ENCODE data around the gene CD247.

The CD247 gene

DNA sequence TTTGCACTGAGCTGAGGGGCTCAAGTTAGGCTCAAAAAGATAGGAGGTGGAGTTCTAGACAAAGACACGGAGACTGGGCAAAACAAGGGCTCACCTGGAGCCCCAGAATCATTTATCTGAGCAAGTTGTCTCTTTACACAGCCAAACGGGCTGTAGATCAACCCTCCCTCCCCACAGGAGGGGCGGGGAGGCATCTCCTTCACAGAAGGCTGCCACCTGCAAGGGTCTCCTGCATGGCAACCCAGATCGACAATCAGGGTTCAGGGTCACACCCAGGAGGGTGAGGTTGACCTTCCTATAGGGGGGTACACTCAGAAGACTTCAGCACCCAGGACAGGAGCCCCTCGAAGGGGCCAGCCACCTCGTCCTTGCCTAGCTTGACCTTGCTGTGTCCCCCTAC, 84.0 kb downstream of the CD247 start:
- DNase-seq, result no peak

DNA sequence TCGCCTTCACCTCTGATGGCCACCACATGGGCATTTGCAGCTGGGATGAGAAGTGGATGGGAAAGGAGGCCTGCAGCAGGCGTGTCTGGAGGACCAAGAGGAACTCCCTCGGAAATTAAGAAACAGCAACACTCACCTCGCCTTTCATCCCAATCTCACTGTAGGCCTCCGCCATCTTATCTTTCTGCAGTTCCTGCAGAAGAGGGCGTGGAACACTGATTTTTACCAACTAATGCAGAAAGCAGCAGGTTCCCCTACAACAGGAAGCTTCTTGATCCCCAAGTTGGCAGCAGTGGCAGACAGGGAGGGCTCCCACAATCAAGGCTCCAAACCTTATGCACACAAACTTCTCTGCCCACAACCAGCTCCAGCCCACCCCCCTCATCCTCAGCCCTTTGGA, 84.4 kb downstream of the CD247 start:
- no peak for DNase-seq

DNA sequence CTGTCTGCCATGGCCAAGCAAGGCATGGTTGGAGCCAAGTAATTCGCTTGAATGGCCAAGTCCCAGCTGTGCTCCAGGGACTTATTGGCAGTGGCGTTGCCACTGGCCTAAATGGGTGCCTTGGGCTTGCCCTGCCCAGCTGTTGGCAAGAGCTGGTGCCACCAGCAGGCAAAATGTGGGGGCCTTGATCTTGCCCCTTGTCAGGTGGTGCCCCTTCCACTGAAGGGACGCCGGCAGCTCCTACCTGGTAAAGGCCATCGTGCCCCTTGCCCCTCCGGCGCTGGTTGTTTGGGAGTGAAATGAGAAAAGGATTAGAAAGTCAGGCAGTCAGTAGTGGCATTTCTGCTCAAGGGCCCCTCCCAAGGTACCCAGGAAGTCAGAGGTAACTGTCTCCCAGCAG, 85.5 kb downstream of the CD247 start:
- no peak for DNase-seq

DNA sequence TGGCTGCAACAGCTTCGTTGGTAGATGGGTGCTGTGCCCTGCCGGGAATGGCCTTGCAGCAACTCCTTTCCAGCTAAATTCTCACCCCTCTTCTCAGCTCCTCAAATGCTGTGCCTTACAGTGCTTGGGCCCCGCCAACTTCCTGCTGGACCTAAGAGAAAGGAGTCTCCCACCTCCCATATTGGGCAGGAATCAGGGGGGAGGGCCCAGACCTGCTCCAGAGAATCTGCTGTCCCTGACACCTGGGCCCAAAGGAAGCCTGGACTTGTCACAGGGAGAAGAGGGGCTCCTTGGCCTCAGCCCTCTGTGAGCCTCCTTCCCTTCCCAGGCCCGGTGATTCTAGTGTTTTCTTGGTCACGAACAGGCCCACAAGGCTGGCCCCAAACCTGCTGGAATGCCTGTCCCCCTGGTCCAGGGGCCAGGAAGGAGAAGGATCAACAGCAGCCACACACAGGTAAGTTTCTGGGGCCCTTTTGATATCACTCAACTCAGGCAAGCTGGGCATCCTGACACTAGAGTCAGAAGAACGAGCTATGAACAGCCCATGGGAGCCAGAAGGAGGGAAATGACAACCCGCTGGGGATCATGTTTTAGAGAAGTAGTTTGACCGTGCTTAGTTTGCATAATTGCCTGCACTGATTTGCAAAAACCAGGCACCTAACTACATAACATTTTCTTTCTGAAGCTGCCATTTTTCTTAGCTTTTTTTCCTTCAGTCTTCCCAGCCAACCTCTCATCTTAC, 86.2 kb downstream of the CD247 start:
- no peak for DNase-seq

DNA sequence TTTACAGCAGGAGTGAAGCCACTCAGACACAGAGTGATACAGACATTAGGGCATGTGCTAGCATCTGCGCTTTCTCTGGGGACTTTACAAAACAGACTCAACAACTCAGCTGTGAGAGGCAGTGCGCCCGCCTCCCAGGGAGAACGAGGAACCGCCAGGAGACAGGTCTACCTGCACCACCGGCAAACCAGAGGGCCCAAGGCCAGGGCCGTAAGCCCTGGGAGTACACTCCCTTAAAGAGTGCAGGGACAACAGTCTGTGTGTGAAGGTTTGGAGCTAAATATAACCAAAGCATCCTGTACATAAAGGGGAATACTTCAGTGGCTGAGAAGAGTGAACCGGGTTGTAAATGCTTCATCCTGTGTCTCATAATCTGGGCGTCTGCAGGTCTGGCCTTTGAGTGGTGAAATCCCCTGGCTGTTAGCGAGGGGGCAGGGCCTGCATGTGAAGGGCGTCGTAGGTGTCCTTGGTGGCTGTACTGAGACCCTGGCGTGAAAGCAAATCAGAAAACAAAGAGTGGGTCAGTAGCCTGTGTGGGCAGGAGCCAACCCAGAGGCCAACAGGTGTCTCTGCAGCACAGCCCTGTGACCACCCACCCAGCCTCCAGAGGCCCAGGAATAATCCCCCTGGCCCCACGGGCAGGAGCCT, 86.9 kb downstream of the CD247 start:
- DNase-seq, result no peak

DNA sequence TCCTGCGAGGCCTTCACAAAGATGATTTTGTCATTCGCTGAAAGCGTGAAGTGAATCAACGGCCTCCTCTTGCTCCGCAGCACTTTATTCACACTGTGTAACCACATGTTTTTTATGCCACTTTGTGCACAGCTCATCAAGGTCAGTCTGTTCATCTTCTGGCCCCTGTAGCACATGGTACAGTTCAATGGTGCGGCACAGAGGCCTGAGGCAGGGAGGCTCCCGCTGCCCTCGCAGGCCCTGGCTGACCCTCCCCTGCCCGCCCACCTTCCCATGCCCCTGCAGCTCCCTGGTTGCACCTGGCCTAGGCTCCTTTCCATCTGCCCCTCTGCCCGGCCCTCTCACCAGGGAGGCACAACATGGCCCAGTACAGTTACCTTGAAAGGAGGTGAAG, 87.5 kb downstream of the CD247 start:
- DNase-seq, result no peak

DNA sequence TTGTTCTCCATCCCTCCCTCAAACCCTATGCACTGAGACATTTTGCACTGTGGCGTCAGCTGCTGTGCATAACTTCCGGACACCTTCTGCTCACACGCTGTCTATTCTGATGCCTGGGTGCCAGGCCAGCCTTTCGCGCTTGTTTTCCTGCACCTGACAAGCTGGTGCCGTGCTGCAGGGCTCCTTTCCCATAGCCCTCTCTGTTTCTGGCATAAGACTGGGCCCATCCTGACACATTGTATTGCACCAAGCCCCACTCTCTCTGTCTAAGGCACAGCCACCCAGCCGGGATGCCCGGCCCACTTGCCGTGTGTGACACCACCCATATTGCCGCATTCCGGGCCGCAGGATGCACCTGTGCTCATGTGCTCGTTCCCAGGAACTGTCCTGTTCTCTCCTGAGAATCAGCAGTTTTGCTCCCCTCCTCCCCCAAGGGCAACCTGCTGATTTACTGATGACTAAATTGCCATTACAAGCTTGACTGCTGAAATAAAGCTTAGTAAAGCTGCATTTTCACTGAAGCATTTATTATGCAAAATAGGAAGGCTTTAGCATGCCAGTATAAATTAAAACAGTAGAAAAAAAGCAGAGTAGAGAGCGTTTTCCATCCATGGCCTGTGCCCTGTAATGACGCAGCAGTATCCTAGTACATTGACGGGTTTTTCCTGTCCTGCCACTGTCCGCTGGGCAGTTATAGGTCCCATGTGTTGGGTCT, 88.0 kb downstream of the CD247 start:
- peak; percentile 37 for DNase-seq

DNA sequence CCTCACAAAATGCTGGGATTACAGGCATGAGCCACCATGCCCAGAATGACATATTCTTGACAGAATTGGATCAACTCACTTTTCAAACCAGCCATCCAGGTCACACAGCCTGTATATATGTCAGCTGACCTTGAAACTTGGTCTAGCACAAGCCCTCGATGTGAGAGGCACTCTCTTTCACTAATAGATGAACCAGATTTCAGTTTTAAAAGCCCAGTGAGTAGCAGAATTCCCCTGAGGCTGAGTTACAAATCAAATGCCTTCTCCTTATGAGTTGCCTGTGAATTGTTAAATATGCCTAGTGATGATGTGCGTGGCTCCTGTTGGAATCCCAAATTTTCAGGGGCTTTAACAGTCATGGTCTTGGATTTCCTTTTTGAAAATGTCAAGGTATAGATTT, 88.7 kb downstream of the CD247 start:
- DNase-seq, result no peak

DNA sequence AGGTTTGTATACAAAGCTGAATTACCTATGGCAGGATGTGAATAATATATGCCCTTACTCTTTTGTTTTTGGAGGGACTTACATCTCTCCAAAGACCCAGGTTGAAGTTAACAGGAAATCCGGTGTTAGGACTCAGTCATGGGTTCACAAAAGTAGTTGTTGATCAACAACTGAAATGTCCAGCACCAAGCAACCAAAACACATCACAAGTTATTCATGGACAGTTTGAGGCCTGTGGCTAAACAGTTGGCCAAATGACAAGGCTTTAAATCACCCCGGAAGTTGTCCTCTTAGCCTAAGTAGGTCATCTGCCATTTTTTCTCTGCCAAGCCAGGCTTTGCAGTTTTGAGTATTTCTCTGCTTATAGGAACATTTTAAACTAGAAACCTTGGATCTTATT, 89.9 kb downstream of the CD247 start:
- no peak for DNase-seq

DNA sequence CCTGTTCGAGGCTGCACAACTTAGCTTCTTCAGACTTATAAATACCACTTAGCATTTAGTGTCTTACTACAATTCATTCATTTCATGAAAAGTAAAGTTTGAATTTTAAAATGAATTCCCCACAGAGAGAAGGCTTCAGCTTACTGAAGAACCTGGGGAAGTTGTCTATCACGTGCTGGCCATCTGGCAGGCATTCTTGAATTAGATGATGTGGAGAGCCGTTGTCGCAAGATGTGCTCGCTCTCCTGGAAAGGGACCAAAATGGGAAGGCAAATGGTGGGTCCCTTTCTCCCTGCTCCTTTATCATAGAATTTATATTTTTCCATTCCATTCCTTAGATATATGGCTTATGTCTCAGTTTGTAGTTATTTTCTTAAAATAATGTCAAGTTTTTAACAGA, 90.5 kb downstream of the CD247 start:
- DNase-seq, result no peak

DNA sequence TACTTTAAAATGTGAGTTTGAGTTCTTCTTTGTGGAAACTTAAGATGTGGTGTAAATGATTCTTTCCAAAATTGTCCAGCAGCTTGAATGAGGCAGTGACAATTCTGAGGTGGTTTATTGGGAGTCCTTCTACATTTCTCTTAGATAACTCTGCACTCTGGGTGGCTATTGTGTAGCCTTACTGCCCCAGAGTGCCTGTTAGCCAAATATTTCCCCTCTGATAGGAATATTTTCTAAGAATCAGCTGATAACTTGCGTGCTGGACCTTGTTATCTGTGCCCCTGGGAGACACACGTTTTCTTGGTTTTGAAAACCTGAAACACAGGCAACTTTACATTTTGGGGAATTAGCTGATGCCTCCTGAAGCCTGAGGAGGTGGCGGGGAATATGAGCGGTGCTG, 91.6 kb downstream of the CD247 start:
- no peak for DNase-seq

DNA sequence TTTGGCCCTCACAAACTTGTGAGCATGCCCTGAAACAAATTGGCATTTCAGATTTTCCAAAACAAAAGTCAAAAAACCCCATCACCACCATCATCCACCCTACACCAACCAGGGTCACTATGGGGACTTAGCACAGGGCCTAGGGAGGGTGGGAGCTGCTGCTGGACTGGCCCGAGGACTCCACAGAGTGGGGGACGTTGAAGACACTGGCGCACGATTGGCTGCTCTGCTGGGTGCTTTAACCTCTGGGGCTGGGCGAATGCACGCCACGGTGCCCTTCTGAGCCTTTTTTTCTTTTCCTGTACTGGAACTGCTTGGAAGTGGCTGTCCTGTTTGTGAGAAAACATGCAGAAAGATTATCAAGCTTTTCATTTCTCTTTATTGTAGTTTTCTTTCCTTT, 92.8 kb downstream of the CD247 start:
- no peak for DNase-seq

DNA sequence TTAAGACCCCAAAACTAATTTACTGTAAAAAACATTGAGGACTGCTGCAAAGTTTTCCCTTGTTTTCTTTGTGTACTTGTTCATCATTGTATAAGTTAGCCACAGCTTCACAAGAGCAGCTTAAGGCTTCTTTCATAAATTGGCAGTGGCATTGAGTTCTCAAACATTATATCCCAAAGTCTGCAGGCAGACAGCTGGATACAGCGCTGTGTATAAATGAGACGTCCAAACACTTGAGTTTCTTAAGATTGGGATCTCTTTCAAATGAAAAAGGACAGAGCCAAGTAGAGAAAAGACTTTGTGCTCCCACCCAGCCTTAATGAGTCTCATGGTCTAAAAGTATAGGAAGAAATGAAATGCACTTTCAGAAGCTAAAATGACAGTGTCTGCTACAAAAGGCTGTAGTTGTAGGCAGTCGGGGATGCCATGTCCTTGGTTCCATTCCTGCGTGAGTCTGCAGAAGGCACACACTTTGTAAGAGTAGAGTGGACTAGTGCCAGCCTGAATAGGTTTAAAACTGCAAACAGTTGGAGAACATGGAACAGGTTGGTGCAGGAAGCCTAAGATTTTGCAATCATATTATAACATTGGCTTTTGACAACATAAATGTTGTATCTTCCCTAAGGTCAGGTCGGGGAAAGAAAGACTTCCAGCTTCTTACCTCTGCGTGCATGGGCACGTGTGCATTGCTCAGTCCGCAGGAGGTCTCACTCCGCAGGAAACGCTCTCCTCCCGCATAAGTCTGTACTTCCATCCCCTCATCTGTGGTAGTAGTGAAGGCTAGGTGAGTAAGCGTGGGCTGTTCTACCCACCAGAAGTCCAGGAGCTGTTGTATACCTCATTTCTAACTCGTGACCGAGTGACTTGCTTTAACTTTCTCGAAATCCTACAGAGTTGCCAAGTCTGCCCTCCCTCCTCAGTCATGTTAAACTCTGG, 94.4 kb downstream of the CD247 start:
- DNase-seq, result no peak

DNA sequence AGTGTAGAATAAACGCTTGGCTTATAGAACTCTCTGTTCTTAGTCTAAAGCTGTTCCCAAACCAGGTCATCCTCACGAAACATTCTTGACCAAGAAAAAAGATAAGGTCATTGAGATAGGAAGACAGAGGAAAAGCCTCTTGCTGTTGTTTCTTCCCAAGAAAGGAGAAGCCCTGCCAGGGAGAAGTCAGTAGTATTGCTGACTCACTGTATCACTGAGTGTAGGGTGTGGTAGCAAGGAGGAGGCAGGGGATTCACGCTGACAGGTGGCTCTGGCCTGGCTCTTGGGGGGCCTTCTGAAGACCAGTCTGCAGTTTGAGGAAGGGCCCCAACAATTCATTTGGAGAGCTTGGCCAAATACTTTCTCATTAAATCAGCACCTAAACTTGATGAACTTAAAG, 97.8 kb downstream of the CD247 start:
- no peak for DNase-seq

DNA sequence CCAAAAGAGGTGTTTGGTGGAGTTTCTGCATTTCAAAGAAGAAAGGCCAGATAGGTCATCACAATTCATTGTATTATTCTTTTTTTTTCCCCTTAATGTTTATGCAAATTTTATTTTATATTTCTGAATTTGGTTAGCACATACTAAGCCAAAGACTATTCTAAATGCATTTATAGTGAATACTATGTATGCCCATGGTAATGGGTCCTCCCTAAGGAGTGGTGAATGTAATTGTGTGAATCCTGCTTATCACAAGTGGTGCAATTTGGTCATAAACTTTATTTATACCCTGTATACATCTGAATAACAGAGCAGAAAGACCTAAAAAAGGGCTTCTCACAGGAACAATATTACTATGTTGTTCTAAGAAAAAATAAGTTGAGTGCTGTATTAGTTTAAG, 99.1 kb downstream of the CD247 start:
- DNase-seq, result no peak

DNA sequence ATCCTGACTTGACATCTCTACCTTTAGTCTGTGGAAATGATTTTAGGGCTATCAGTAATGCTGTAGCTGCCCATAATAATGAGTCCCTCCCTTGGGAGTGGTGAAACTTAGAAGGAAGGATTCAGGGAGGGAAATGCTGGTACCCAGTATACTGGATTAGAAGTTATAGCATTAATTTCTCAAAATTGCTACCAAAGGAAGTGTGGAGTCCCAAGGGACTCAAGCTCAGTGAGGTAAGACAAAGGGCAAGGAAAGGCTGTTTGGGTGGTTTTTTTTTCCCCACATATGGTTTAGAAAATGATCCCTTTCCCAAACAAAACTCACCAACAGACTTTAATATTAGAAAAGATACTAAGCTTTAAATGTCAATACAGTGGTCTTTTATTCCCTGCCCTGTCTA, 99.9 kb downstream of the CD247 start:
- no peak for DNase-seq

DNA sequence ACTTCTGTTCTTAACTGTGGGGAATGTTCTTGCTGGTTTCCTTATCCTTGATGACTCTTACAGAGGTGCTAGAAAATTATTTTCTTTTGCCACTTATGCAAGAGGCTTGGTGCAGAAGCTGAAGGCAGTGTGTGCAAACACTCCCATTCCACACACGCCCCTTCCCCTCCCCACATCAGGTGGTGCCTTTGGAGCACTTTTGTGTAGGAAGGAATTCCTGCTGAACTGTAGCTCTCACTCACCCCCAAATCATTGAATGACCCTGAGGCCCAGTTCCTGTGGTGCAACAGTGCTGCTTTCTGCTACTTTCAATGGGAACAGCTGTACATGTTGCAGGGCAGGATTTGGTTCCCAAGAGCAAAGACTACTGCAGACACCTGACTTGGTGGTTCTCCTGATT, 101.8 kb downstream of the CD247 start:
- DNase-seq, result no peak

DNA sequence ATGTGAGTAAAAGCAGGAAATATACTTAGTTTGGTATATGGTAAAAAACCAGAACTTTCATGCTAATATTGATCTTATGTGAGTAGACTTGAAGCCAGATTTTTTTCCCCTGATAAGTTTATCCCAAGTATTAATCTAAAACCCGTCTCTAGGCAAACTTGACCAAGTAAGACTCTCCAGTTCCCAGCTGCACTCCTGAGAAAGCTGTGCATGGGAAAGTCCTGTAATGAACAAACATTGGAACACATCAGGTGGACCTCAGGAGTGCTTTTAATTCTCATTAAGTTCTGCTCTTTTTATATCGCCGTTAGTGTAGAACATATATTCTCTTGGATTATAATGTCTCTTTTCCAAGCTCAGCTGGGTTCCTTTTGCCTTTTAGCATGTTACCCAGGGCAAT, 105.0 kb downstream of the CD247 start:
- no peak for DNase-seq

DNA sequence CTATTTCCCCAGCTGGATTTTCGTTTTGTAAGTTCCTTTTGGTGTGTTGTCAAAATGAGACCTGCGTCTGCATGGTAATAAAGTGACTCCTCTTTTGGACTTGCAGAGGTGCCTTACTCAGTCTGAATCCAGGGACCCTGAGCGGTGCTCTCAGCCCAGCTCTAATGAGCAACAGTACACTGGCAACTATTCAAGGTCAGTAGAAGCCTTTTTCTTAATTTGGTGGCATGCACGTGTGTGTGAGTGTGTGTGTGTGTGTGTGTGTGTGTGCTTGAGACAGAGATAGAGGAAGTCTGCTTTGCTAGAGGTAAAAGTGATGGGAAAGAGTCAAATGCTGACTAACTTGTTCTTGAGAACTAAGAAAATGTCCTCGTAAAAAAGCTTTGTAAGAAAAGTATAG, 105.4 kb downstream of the CD247 start:
- no peak for DNase-seq

DNA sequence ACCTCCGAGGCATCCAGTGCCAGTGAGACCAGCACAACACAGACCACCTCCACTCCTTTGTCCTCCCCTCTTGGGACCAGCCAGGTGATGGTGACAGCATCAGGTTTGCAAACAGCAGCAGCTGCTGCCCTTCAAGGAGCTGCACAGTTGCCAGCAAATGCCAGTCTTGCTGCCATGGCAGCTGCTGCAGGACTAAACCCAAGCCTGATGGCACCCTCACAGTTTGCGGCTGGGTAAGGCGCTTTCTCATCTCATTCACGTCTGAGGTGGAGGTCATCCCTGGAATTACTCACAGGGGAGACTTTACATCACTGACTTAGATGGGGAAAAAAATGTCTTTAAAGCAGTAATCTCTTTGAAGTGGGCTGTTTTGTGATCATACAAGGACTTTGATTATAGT, 106.3 kb downstream of the CD247 start:
- DNase-seq, result no peak

DNA sequence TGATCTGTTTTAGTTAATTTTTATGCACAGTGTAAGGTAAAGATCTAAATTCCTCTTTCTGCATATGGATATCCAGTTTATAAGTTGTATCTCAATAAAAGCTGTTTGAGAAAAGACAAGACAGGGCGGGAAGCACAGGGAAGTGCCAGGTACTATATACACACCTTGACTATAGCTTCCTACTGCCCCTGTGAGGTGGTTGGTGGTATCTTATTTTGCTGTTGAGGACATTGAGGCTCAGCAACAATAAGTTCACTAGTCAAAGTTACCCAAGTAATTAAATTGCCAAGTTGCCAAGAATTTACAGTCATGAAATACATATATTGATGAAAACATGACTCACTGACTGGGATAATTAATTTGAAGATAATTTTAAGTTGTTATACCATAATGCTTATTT, 109.1 kb downstream of the CD247 start:
- no peak for DNase-seq

DNA sequence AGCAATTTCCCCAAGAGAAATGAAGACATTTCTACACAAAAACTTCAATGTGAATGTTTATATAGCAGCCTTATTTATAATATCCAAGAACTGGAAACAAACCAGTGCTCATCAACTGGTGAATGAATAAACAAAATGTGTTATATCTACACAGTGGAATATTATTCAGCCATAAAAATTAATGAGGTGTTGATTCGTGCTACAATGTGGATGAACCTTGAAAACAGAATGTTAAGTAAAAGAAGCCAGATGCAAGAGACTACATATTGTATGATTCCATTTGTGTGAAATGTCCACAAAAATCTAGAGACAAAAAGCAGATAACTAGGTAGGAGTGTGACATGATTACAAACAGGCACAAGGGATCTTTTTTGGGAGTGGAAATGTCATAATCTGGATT, 110.0 kb downstream of the CD247 start:
- no peak for DNase-seq

DNA sequence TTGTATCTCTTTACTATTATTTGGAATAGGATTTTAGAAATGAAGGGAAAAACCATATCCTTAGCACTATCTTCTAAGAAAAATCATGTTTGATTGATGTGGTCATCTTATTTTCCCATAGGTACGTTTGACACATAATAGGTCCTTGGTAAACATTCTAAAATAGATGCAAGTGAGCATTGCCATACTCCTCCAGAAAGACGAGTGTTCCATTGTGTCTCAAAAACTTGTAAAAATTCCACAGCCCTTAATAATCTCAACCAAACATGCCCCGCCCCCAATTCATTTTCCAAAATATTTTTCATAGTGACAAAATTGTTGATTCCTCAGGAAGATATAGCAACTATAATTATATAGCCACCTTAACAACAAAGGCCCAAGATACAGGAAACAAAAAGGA, 113.4 kb downstream of the CD247 start:
- no peak for DNase-seq

All from CD4-positive, alpha-beta T cell treated with Interleukin-17A for 4 hours (primary cell).